ENCODE data around the gene SLC25A51.

DNA sequence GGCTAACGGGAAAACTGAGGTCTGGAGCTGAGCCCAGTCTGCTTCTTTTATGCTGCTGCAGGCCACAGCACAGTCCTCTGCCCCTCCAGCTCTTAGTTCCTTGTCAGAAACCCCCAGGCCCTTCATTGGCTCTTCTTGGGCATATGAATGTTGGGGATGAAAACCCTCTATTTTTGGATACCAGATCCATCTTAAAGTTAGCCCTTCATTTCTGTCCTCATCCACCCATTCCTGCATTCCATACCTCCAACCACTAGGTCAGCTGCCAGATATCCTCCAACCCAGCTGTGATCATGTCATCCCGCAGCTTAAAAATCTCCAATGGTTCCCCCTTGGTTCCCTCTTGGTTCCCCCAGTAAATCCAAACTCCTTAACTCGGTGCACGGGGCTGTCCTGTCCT is 1.8 kb upstream of the SLC25A51 start:
- TF ChIP-seq, protein P1, sequence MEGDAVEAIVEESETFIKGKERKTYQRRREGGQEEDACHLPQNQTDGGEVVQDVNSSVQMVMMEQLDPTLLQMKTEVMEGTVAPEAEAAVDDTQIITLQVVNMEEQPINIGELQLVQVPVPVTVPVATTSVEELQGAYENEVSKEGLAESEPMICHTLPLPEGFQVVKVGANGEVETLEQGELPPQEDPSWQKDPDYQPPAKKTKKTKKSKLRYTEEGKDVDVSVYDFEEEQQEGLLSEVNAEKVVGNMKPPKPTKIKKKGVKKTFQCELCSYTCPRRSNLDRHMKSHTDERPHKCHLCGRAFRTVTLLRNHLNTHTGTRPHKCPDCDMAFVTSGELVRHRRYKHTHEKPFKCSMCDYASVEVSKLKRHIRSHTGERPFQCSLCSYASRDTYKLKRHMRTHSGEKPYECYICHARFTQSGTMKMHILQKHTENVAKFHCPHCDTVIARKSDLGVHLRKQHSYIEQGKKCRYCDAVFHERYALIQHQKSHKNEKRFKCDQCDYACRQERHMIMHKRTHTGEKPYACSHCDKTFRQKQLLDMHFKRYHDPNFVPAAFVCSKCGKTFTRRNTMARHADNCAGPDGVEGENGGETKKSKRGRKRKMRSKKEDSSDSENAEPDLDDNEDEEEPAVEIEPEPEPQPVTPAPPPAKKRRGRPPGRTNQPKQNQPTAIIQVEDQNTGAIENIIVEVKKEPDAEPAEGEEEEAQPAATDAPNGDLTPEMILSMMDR (IDR thresholded peaks at IDR 0.05): no peak
- TF ChIP-seq POLR2A (IDR thresholded peaks at IDR 0.05): no peak
- TF ChIP-seq POLR2AphosphoS5 (IDR thresholded peaks at IDR 0.05): no peak

Measured in prostate gland (tissue), 2 donors.